ENCODE data around the gene ZNF768. TPM values are rescaled to one million over a fixed set of nuclear protein-coding genes. Genes with fewer than 3 reads are reported as not detected.
A peak's percentile ranks its signal among the peaks of the same experiment; 100 is the strongest.

ZNF768 gene
- total and polyA plus RNA-seq, 2 of the 13 experiments (the other 11 are each of a cell fraction or from before 2014, with no cell fraction given): 26.7 to 34.4 TPM

DNA sequence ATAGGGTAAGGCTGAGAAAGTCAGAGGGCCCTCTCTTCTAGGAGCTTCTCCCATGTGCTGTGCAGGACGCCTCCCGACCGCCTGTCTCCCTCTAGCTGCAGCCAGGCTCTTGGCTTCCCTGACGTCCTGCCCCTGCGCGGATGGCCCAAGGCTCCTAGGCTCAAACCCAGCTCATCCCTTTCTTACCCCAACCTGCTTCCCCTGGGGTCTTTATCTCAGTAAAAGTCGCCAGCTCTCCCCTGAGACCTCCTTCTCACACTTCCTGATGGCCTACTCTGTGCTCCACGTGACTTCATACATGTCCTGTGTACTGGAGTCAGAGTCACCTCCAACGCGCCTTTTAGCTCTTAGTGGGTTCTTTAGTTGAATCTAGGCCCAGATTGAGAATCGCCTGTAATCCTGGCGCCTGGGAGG lies 9.4 kb upstream of the ZNF768 start (continued):
- TF ChIP-seq CBX2 (IDR thresholded peaks at IDR 0.05; ENCODE audit: low read depth, low read length) (no peak), CBX2 (CRISPR knock-in tag; IDR thresholded peaks at IDR 0.05; ENCODE audit: low read depth) (no peak), ZNF660 (CRISPR knock-in tag; IDR thresholded peaks at IDR 0.05; ENCODE audit: borderline replicate concordance, low read depth) (no peak), ARNTL (CRISPR knock-in tag; IDR thresholded peaks at IDR 0.05) (peak; percentile 61; the same call in 1 of the 2 replicates), FOXA3 (CRISPR knock-in tag; IDR thresholded peaks at IDR 0.05) (peak; percentile 45; the same call in 1 of the 2 replicates), POLR2A (IDR thresholded peaks at IDR 0.05; ENCODE audit: insufficient read depth in 1 of 2, low read depth in 2 of 2, low read length in 2 of 2) (peak in 1 of 2 experiments; percentile 50; a peak in 1 of 4 replicates), DPF2 (CRISPR knock-in tag; IDR thresholded peaks at IDR 0.05; ENCODE audit: borderline replicate concordance, low read depth) (no peak), ZNF382 (CRISPR knock-in tag; IDR thresholded peaks at IDR 0.05; ENCODE audit: borderline replicate concordance) (no peak), CAMTA2 (CRISPR knock-in tag; IDR thresholded peaks at IDR 0.05; ENCODE audit: borderline replicate concordance) (no peak), PAX8 (CRISPR knock-in tag; IDR thresholded peaks at IDR 0.05; ENCODE audit: borderline replicate concordance) (no peak), MIXL1 (CRISPR knock-in tag; IDR thresholded peaks at IDR 0.05) (0 out of 2 replicates have a peak, but pooled peaks have one; percentile 17), KAT8 (CRISPR knock-in tag; IDR thresholded peaks at IDR 0.05) (peak; percentile 44; the same call in 1 of the 2 replicates), MLX (CRISPR knock-in tag; IDR thresholded peaks at IDR 0.05) (no peak), AHR (CRISPR knock-in tag; IDR thresholded peaks at IDR 0.05) (peak; percentile 49; the same call in 1 of the 2 replicates), NCOA5 (CRISPR knock-in tag; IDR thresholded peaks at IDR 0.05) (no peak), ZNF772 (CRISPR knock-in tag; IDR thresholded peaks at IDR 0.05) (no peak), PAWR (CRISPR knock-in tag; IDR thresholded peaks at IDR 0.05; ENCODE audit: borderline replicate concordance) (no peak), MLLT10 (CRISPR knock-in tag; IDR thresholded peaks at IDR 0.05) (no peak), SMARCC2 (IDR thresholded peaks at IDR 0.05) (no peak), LBX2 (CRISPR knock-in tag; IDR thresholded peaks at IDR 0.05; ENCODE audit: borderline replicate concordance) (peak; percentile 84; the same call in 1 of the 2 replicates), HIC2 (CRISPR knock-in tag; IDR thresholded peaks at IDR 0.05; ENCODE audit: low read depth) (no peak)
- TF ChIP-seq, protein P1, sequence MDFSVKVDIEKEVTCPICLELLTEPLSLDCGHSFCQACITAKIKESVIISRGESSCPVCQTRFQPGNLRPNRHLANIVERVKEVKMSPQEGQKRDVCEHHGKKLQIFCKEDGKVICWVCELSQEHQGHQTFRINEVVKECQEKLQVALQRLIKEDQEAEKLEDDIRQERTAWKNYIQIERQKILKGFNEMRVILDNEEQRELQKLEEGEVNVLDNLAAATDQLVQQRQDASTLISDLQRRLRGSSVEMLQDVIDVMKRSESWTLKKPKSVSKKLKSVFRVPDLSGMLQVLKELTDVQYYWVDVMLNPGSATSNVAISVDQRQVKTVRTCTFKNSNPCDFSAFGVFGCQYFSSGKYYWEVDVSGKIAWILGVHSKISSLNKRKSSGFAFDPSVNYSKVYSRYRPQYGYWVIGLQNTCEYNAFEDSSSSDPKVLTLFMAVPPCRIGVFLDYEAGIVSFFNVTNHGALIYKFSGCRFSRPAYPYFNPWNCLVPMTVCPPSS (IDR thresholded peaks at IDR 0.05): no peak
- TF ChIP-seq, protein P2, sequence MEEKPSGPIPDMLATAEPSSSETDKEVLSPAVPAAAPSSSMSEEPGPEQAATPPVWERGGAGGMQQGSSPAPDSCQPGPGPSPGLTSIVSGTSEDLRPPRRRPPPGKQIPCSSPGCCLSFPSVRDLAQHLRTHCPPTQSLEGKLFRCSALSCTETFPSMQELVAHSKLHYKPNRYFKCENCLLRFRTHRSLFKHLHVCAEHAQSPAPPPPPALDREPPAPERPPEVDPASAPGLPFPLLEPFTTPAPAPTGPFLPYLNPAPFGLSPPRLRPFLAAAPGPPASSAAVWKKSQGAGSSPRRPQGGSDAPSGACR (CRISPR knock-in tag; IDR thresholded peaks at IDR 0.05): no peak
- TF ChIP-seq, protein P3, sequence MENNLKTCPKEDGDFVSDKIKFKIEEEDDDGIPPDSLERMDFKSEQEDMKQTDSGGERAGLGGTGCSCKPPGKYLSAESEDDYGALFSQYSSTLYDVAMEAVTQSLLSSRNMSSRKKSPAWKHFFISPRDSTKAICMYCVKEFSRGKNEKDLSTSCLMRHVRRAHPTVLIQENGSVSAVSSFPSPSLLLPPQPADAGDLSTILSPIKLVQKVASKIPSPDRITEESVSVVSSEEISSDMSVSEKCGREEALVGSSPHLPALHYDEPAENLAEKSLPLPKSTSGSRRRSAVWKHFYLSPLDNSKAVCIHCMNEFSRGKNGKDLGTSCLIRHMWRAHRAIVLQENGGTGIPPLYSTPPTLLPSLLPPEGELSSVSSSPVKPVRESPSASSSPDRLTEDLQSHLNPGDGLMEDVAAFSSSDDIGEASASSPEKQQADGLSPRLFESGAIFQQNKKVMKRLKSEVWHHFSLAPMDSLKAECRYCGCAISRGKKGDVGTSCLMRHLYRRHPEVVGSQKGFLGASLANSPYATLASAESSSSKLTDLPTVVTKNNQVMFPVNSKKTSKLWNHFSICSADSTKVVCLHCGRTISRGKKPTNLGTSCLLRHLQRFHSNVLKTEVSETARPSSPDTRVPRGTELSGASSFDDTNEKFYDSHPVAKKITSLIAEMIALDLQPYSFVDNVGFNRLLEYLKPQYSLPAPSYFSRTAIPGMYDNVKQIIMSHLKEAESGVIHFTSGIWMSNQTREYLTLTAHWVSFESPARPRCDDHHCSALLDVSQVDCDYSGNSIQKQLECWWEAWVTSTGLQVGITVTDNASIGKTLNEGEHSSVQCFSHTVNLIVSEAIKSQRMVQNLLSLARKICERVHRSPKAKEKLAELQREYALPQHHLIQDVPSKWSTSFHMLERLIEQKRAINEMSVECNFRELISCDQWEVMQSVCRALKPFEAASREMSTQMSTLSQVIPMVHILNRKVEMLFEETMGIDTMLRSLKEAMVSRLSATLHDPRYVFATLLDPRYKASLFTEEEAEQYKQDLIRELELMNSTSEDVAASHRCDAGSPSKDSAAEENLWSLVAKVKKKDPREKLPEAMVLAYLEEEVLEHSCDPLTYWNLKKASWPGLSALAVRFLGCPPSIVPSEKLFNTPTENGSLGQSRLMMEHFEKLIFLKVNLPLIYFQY (CRISPR knock-in tag; IDR thresholded peaks at IDR 0.05; ENCODE audit: borderline replicate concordance): peak; percentile 54; the same call in 1 of the 2 replicates

Data from HepG2 (cell line).